ENCODE measurements around the gene TRIM10. TPM values are rescaled to one million over a fixed set of nuclear protein-coding genes. Genes with fewer than 3 reads are reported as not detected.

Gene TRIM10
- total and polyA plus RNA-seq, 2 donors (not counting 1 experiment from before 2014, with no cell fraction given) = not detected

GRCh38 chr6:30144811-30145210 is 16.2 kb downstream of the TRIM10 start:
- H3K4me2 ChIP-seq (replicated peaks; ENCODE audit: low read depth, low read length, poor library complexity, severe bottlenecking) = no peak overlapping the region
- H3K4me3 ChIP-seq (ENCODE audit: control extremely low read depth in 1 of 5, extremely low read depth in 1 of 5, insufficient read depth in 1 of 5, low read depth in 2 of 5, low read length in 4 of 5) = no peak overlapping the region
- no peak for TF ChIP-seq EZH2 (IDR thresholded peaks at IDR 0.05; ENCODE audit: borderline replicate concordance, insufficient read depth, low read depth, low read length, poor library complexity, severe bottlenecking)
- no peak for TF ChIP-seq CTCF (IDR thresholded peaks at IDR 0.05)
- H3K4me1 ChIP-seq (ENCODE audit: control insufficient read depth in 2 of 2, insufficient read depth in 2 of 2, low read length in 2 of 2) = no peaks in the 10 kb centered on the region
- peaks cover 0 to 33% (median 6%) of the 10 kb centered on the region in 4 experiments for H3K27me3 ChIP-seq (replicated peaks in 1 of 4; ENCODE audit: control extremely low read depth in 1 of 4, control insufficient read depth in 3 of 4, insufficient read depth in 4 of 4, low read length in 3 of 4)
- intact Hi-C loops (cut with micrococcal nuclease) = no loop called here
- no peak overlapping the region for H3K9ac ChIP-seq (ENCODE audit: low read length)
- no peaks in the 10 kb centered on the region for H3K4me1 Mint-ChIP-seq
- peaks cover 48% of the 10 kb centered on the region for H3K27me3 Mint-ChIP-seq
- no peak overlapping the region for H3K27ac Mint-ChIP-seq
- no peaks in the 10 kb centered on the region for H3K9me3 Mint-ChIP-seq (ENCODE audit: insufficient read depth)
- H2AFZ ChIP-seq (ENCODE audit: insufficient read depth, low read depth, low read length, poor library complexity, severe bottlenecking) = no peak overlapping the region
- no peaks in the 10 kb centered on the region for H3K36me3 ChIP-seq (replicated peaks in 1 of 2; ENCODE audit: control extremely low read depth in 1 of 2, control insufficient read depth in 1 of 2, extremely low read depth in 1 of 2, insufficient read depth in 2 of 2, low read length in 1 of 2)
- WGBS (ENCODE audit: insufficient coverage) = 89% methylated on average over 6 of the region's 6 CpGs
- no peak overlapping the region for H3K4me3 Mint-ChIP-seq
- no peak overlapping the region for H3K27ac ChIP-seq (ENCODE audit: low read length in 2 of 2)
- DNase-seq (no peak), ATAC-seq (ENCODE audit: low read depth) (no peak)
- no peaks in the 10 kb centered on the region for H3K9me3 ChIP-seq (ENCODE audit: control extremely low read depth in 1 of 3, control insufficient read depth in 2 of 3, insufficient read depth in 1 of 3, low read length in 2 of 3)
- no peaks in the 10 kb centered on the region for H3K79me2 ChIP-seq (ENCODE audit: control insufficient read depth, insufficient read depth, low read length)
- CTCF ChIA-PET = interaction anchor here (2.0 kb wide), 1 partner anchor 14 kb away, joined by 9 read pairs; no protein-coding TSS in a partner anchor
- POLR2A ChIA-PET = no interaction called here
- H4K20me1 ChIP-seq (ENCODE audit: control insufficient read depth, insufficient read depth, low read length, poor library complexity, severe bottlenecking) = no peaks in the 10 kb centered on the region

- Histone ChIP-seq H3K27me3 (replicated peaks in 1 of 4; ENCODE audit: control extremely low read depth in 1 of 4, control insufficient read depth in 3 of 4, insufficient read depth in 4 of 4, low read length in 3 of 4) (peaks cover 0 to 30% (median 7%) of the 10 kb centered on the region in 4 experiments), H3K4me2 (replicated peaks; ENCODE audit: low read depth, low read length, poor library complexity, severe bottlenecking) (no peak overlapping the region), H3K27ac (ENCODE audit: low read length in 2 of 2) (no peak overlapping the region), H4K20me1 (ENCODE audit: control insufficient read depth, insufficient read depth, low read length, poor library complexity, severe bottlenecking) (no peaks in the 10 kb centered on the region), H3K9me3 (ENCODE audit: control extremely low read depth in 1 of 3, control insufficient read depth in 2 of 3, insufficient read depth in 1 of 3, low read length in 2 of 3) (no peaks in the 10 kb centered on the region), H3K4me3 (ENCODE audit: control extremely low read depth in 1 of 5, extremely low read depth in 1 of 5, insufficient read depth in 1 of 5, low read depth in 2 of 5, low read length in 4 of 5) (no peak overlapping the region), H3K79me2 (ENCODE audit: control insufficient read depth, insufficient read depth, low read length) (no peaks in the 10 kb centered on the region), H2AFZ (ENCODE audit: insufficient read depth, low read depth, low read length, poor library complexity, severe bottlenecking) (no peak overlapping the region), H3K36me3 (replicated peaks in 1 of 2; ENCODE audit: control extremely low read depth in 1 of 2, control insufficient read depth in 1 of 2, extremely low read depth in 1 of 2, insufficient read depth in 2 of 2, low read length in 1 of 2) (no peaks in the 10 kb centered on the region), H3K4me1 (ENCODE audit: control insufficient read depth in 2 of 2, insufficient read depth in 2 of 2, low read length in 2 of 2) (no peaks in the 10 kb centered on the region), H3K9ac (ENCODE audit: low read length) (no peak overlapping the region)
- CTCF ChIA-PET = interaction anchor here (1.1 to 2.0 kb wide), 3 partner anchors 11 to 40 kb away, joined by 5 to 12 read pairs (median 9); no protein-coding TSS in a partner anchor
- no peak overlapping the region for H3K27ac Mint-ChIP-seq
- intact Hi-C loops (cut with micrococcal nuclease) = no loop called here
- no peak overlapping the region for H3K4me3 Mint-ChIP-seq
- no peak for DNase-seq
- 100% methylated on average over 2 of the region's 2 CpGs for WGBS (ENCODE audit: insufficient coverage)
- peaks cover 46% of the 10 kb centered on the region for H3K27me3 Mint-ChIP-seq
- no peak for ATAC-seq (ENCODE audit: low read depth)
- POLR2A ChIA-PET = no interaction called here
- no peak for TF ChIP-seq EZH2 (IDR thresholded peaks at IDR 0.05; ENCODE audit: borderline replicate concordance, insufficient read depth, low read depth, low read length, poor library complexity, severe bottlenecking)
- no peak for TF ChIP-seq CTCF (IDR thresholded peaks at IDR 0.05)
- H3K4me1 Mint-ChIP-seq = no peaks in the 10 kb centered on the region
- no peaks in the 10 kb centered on the region for H3K9me3 Mint-ChIP-seq (ENCODE audit: insufficient read depth)
Observed at GRCh38 chr6:30143780-30144179, 17.2 kb downstream of the TRIM10 start.

Data from B cell (primary cell).